ENCODE results near the gene FYB1.
A peak's percentile ranks its signal among the peaks of the same experiment; 100 is the strongest.

Gene FYB1

GRCh38 chr5:39106322-39106721 lies 113.0 kb downstream of the FYB1 start:
- no peak overlapping the region for H3K4me3 ChIP-seq (ENCODE audit: low read depth, low read length)
- no peak for TF ChIP-seq CTCF (IDR thresholded peaks at IDR 0.05; ENCODE audit: low read depth, low read length)

DNA sequence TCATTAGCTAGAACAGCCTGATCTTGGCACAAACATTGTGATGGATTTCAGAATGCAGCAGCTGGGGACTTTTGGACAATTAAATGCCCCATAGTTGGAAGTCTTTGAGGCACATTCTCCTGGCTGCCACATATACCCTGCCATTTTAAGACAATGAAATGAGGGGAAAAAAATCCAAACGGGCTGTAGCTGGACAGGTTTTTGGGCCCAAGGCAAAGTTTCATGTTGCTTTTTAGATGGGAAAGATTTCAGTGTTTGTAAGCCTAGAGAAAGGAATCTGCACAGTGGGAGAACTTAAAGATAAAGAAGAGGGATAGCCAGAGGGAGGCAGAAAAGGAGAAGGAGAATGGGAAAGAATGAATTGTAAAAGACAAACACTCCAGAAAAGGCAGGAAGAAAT lies 115.1 kb downstream of the FYB1 start:
- no peak for TF ChIP-seq CTCF (IDR thresholded peaks at IDR 0.05; ENCODE audit: low read depth, low read length)
- H3K4me3 ChIP-seq (ENCODE audit: low read depth, low read length) = no peak overlapping the region

GRCh38 chr5:39102684-39103155 lies 116.6 kb downstream of the FYB1 start:
- TF ChIP-seq CTCF (IDR thresholded peaks at IDR 0.05; ENCODE audit: low read depth, low read length) = no peak
- H3K4me3 ChIP-seq (ENCODE audit: low read depth, low read length) = no peak overlapping the region

- peak overlapping the region; percentile 26 for H3K4me3 ChIP-seq (ENCODE audit: low read depth, low read length)
- no peak for TF ChIP-seq CTCF (IDR thresholded peaks at IDR 0.05; ENCODE audit: low read depth, low read length)
These were observed 118.4 kb downstream of the FYB1 start for GRCh38 chr5:39100851-39101396.

DNA sequence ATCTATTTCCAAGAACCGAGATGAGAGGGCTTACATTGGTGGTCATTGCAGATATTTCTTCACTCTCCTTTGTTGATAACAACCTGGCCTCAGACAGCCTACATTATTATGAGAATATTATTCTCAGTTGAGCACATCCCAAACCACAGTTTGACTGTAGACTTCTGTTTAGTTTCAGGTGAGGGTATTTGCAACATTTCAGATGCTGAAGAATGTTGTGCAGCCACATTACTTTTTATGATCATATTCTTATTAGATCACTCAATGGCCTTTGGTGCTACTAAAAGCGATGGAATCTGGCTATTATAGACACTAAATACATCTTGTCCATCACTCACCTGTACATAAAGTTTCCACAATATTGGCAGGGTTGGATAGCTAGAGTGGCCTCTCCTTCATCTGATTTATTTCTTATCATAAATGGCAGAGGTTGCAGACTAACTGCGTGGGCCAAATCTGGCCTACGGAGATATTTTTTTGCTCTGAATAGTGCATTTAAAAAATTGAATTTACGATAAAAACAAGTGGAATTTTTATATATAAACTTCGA lies 119.0 kb downstream of the FYB1 start:
- TF ChIP-seq CTCF (IDR thresholded peaks at IDR 0.05; ENCODE audit: low read depth, low read length) = no peak
- peak overlapping the region; percentile 27; the same call in 1 of the 2 replicates for H3K4me3 ChIP-seq (ENCODE audit: low read depth, low read length)

- TF ChIP-seq CTCF (IDR thresholded peaks at IDR 0.05; ENCODE audit: low read depth, low read length) = no peak
- H3K4me3 ChIP-seq (ENCODE audit: low read depth, low read length) = no peak overlapping the region
These were observed 119.5 kb downstream of the FYB1 start for GRCh38 chr5:39099831-39100230.

GRCh38 chr5:39093352-39093751 lies 126.0 kb downstream of the FYB1 start:
- no peak overlapping the region for H3K4me3 ChIP-seq (ENCODE audit: low read depth, low read length)
- TF ChIP-seq CTCF (IDR thresholded peaks at IDR 0.05; ENCODE audit: low read depth, low read length) = no peak

Measured in WI38 (cell line).